HAP-1 (cell line): ENCODE results near the gene TMEM38A.
"Not testable (repeated sequence)": the region's sequence is repeated elsewhere in the genome, so short reads cannot be mapped to it uniquely, and the experiment has no call there.

ENCODE experiments used
- DNase-seq, 2 experiments: peaks; one replicate each; pipeline ENCODE4 v3.0.0-alpha.2; 2016 to 2020; ENCODE audit warnings: low spot score in 2 of 2
- H3K27me3 ChIP-seq: fragments of 250-450 bp; sonication (Bioruptor Pico); 2 replicates; pipeline ENCODE4 v1.5.1; 2020; ENCODE audit warnings: low read depth, mild to moderate bottlenecking, moderate library complexity
- H3K36me3 ChIP-seq: fragments of 250-450 bp; sonication (Bioruptor Pico); replicated peaks from 2 replicates; pipeline ENCODE4 v1.5.1; 2020; ENCODE audit warnings: mild to moderate bottlenecking
- H3K4me1 ChIP-seq: fragments of 250-450 bp; sonication (Bioruptor Pico); 2 replicates; pipeline ENCODE4 v1.5.1; 2020; ENCODE audit warnings: mild to moderate bottlenecking
- H3K4me3 ChIP-seq: fragments of 250-450 bp; sonication (Bioruptor Pico); 2 replicates; pipeline ENCODE4 v1.5.1; 2020; ENCODE audit warnings: mild to moderate bottlenecking, moderate library complexity
- H3K9me3 ChIP-seq: fragments of 250-450 bp; sonication (Bioruptor Pico); 2 replicates; pipeline ENCODE4 v1.5.1; 2020; ENCODE audit warnings: mild to moderate bottlenecking, moderate library complexity
- in situ Hi-C: fragments of 300-500 bp; cut with MboI; formaldehyde crosslinking; loops from 3 replicates; pipeline ENCODE4 v1.14.3; 2020; ENCODE audit warnings: low sequenced_read_pairs, inconsistent platforms, mixed read lengths

Gene TMEM38A

DNA sequence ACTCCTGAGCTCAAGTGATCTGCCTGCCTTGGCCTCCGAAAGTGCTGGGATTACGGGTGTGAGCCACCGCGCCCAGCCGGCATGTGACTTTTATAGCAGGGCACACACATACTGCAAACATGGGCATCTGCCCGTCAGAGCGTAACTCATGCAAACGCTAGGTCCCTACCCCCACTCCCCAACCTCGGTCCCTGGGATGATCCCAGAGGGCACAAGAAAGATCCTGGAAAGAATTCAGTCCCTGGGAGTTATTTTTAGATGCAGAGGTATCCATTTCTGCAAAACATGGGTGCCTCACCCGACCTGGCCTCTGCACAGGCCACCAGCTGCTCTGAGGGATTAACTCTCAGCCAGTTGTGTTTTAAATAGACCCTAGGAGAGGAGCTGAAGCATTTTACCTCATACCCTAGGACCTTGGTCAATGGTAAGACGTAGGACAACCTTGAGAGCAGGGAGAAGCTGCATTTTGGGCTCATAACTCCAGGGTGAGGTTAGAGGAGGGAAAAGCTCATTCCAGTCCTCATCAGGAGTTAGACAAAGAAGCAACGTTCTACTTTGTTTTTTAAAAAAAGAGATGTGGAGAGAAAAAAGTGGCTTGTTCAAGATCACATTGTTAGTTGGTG is 10.8 kb downstream of the TMEM38A start:
- Histone ChIP-seq H3K9me3 (no peaks in the 10 kb centered on the region), H3K36me3 (no peaks in the 10 kb centered on the region; the same call in 1 of the 2 replicates), H3K4me3 (no peak overlapping the region), H3K27me3 (no peaks in the 10 kb centered on the region), H3K4me1 (no peaks in the 10 kb centered on the region)
- DNase-seq: no peak
- in situ Hi-C loops: no loop called here

DNA sequence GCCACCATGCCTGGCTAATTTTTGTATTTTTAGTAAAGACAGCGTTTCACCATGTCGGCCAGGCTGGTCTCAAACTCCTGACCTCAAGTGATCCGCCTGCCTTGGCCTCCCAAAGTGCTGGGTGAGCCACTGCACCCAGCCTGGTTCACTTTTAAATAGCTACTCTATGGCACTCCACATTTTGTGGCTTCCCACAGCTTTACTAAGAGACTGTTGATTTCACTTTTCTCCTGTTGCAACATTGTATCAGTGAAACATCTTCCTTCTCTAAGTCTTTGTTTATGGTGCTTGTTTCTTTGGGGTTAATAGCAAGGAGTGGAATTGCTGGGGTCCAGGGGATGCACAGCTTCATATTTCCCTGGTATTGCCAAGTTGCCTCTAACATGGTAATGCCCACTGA is 12.3 kb downstream of the TMEM38A start:
- H3K27me3 ChIP-seq: no peaks in the 10 kb centered on the region
- in situ Hi-C loops: no loop called here
- DNase-seq: no peak
- no peaks in the 10 kb centered on the region; the same call in 1 of the 2 replicates for H3K36me3 ChIP-seq
- no peak overlapping the region for H3K4me3 ChIP-seq
- H3K4me1 ChIP-seq: no peaks in the 10 kb centered on the region
- H3K9me3 ChIP-seq: no peaks in the 10 kb centered on the region

DNA sequence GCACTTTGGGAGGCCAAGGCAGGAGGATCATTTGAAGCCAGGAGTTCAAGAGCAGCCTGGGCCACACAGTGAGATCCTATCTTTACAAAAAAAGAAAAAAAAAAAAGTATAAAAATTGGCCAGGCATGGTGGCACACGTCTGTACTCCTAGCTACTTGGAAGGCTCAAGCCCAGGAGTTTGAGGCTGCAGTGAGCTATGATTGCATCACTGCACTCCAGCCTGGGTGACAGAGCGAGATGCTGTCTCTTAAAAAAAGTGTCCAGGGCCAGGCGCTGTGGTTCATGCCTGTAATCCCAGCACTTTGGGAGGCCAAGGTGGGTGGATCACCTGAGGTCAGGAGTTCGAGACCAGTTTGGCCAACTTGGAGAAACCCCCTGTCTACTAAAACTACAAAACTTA is 12.9 kb downstream of the TMEM38A start:
- in situ Hi-C loops, H3K9me3 ChIP-seq, H3K4me3 ChIP-seq, H3K27me3 ChIP-seq, DNase-seq, H3K4me1 ChIP-seq, H3K36me3 ChIP-seq: not testable (repeated sequence)

DNA sequence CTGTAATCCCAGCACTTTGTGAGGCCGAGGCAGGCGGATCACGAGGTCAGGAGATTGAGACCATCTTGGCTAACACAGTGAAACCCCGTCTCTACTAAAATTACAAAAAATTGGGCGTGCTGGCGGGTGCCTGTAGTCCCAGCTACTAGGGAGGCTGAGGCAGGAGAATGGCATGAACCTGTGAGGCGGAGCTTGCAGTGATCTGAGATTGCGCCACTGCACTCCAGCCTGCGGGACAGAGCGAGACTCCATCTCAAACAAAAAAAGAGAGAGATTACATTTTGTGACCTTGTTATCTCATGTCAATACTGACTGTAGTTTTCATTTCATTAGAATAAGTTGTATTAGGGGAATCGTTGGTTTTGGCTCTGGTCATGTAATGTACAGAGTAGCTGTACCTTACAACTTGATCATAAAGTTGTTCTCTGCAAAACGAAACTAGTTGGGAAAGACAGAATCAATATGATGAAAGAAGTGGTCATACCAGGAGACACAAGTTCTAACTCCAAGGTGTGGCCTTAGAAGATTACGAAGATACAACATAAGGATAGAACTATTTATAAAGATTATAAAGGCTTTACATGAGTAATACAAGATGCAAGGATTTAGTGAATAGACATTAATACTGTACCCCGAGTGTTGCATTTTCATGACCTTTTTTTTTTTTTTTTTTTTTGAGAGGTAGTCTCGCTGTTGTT is 15.3 kb downstream of the TMEM38A start:
- DNase-seq: no peak
- Histone ChIP-seq H3K9me3 (no peaks in the 10 kb centered on the region), H3K4me3 (no peak overlapping the region), H3K27me3 (no peaks in the 10 kb centered on the region), H3K36me3 (peaks cover 17% of the 10 kb centered on the region), H3K4me1 (no peaks in the 10 kb centered on the region)
- in situ Hi-C loops: no loop called here

DNA sequence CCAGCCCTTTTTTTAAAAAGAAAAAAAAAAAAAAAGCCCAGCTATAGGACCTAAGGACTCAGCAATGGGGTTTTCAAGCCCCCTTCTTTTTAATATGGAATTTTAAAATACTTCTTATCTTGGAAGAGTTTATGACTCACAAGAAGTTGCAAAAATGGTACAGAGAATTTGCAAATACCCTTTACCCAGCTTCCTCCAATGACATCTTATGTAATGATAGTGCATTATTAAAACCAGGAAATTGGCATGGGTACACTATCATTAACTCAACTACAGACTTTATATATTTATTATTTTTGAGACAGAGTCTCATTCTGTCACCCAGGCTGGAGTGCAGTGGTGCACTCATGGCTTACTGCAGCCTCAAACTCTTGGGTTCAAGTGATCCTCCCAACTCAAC is 16.1 kb downstream of the TMEM38A start:
- Histone ChIP-seq H3K4me1 (no peaks in the 10 kb centered on the region), H3K27me3 (no peaks in the 10 kb centered on the region), H3K9me3 (no peaks in the 10 kb centered on the region), H3K36me3 (peaks cover 22% of the 10 kb centered on the region), H3K4me3 (no peak overlapping the region)
- in situ Hi-C loops: no loop called here
- no peak for DNase-seq

DNA sequence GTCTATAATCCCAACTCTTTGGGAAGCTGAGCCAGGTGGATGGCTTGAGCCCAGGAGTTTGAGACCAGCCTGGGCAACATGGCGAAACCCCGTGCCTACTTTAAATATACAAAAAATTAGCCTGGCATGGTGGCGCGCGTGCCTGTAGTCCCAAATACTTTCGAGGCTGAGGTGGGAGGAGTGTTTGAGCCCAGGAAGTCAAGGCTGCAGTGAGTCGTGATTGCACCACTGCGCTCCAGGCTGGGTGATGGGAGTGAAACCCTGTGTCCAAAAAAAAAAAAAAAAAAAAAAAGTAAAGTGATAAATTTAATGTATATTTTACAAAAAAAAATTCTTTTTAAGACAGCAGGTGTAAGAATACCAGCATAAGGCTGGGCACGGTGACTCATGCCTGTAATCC is 17.6 kb downstream of the TMEM38A start:
- Histone ChIP-seq H3K4me3 (no peak overlapping the region), H3K36me3 (peaks cover 25% of the 10 kb centered on the region), H3K4me1 (no peaks in the 10 kb centered on the region), H3K9me3 (no peaks in the 10 kb centered on the region), H3K27me3 (no peaks in the 10 kb centered on the region)
- in situ Hi-C loops: no loop called here
- DNase-seq: no peak

DNA sequence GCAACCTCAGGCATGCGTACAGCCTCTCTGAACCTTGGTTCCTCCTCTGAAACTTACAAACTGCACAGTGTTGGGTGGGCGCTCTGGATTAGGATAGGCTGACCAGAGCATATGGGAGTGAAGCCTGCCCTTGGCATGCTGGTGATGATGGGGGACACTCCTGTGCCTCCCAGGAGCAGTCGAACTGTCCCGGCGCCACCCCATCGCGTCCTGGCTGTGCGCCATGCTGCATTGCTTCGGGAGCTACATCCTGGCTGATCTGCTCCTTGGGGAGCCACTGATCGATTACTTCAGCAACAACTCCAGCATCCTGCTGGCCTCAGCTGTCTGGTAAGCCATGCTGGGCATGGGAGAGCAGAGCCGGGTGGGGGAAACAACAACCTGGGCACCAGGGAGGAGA is 18.9 kb downstream of the TMEM38A start:
- H3K4me3 ChIP-seq: no peak overlapping the region
- H3K27me3 ChIP-seq: no peaks in the 10 kb centered on the region
- DNase-seq: no peak
- in situ Hi-C loops: no loop called here
- H3K9me3 ChIP-seq: no peaks in the 10 kb centered on the region
- H3K36me3 ChIP-seq: peaks cover 25% of the 10 kb centered on the region
- no peaks in the 10 kb centered on the region for H3K4me1 ChIP-seq

DNA sequence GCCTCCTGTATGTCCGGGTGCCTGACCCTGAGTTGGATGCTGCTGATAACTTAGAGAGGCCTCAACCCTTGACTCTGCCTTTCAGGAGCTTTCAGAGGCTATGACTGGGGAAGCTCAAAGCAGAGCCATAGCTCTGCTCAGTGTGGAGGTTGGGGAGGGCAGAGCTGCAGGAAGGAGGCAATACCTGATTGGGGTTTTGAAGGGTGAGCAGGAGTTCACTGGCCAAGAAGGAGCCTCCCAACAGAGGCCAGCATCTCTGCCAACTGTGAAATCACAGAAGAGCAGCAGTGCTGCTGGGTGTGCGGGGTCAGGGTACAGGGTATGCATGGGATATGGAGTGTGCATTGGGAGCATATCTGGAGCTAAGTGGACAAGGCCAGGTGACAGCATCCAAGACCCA is 21.6 kb downstream of the TMEM38A start:
- Histone ChIP-seq H3K4me1 (no peaks in the 10 kb centered on the region), H3K36me3 (peaks cover 25% of the 10 kb centered on the region), H3K9me3 (no peaks in the 10 kb centered on the region), H3K27me3 (no peaks in the 10 kb centered on the region), H3K4me3 (no peak overlapping the region)
- in situ Hi-C loops: no loop called here
- no peak for DNase-seq

DNA sequence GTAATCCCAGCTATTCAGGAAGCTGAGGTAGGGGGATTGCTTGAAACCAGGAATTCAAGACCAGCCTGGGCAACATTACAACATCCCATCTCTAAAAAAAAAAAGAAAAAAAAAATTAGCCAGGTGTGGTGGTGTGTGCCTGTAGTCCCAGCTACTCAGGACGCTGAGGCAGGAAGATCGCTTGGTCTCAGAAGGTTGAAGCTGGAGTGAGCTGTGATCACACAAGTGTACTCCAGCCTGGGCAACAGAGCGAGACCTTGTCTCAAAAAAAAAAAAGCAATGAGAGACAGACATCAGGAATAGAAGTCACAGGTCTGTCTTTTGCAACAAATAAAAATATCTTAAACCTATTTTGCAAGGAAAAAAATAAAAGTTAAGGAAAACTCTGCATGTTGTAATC is 23.3 kb downstream of the TMEM38A start:
- no peak for DNase-seq
- Histone ChIP-seq H3K36me3 (peaks cover 25% of the 10 kb centered on the region), H3K27me3 (no peaks in the 10 kb centered on the region), H3K4me3 (no peak overlapping the region), H3K9me3 (no peaks in the 10 kb centered on the region), H3K4me1 (no peaks in the 10 kb centered on the region)
- in situ Hi-C loops: no loop called here

DNA sequence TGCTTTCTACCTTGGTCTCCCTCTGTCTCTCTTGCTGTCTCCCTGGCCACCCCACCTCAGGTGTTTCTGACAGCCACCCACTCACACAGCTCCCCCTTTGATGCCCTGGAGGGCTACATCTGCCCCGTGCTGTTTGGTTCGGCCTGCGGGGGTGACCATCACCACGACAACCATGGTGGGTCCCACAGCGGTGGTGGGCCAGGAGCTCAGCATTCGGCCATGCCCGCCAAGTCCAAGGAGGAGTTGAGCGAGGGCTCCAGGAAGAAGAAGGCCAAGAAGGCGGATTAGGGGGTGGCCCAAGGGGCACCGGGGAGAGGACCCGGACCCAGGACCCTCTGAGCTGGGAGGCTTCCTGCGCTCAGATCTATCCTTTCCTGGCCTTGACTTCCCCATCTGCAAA is 27.1 kb downstream of the TMEM38A start:
- in situ Hi-C loops: no loop called here
- Histone ChIP-seq H3K9me3 (no peaks in the 10 kb centered on the region), H3K27me3 (no peaks in the 10 kb centered on the region), H3K4me1 (no peaks in the 10 kb centered on the region), H3K4me3 (no peak overlapping the region), H3K36me3 (no peaks in the 10 kb centered on the region)
- no peak for DNase-seq

DNA sequence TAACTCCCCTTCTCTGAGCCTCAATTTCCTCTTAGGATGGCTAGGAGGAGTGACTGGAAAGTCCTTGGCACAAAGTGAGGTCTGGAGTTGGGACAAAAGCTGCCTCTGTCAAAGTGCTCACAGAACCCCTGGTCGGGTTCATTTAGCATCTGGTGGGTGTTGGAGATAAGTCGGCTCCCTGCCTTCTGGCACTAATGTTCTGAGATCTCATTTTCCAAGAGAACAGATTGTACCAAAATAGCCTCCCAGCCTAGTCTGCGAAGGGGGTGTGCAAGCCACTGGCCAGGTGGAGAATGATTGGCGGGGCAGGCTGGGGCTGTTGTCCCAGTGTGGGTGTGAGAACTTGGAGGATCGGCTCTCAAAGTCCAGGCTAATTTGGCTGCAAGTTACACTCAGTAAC is 38.0 kb downstream of the TMEM38A start:
- no peaks in the 10 kb centered on the region; the same call in 1 of the 2 replicates for H3K27me3 ChIP-seq
- H3K9me3 ChIP-seq: no peaks in the 10 kb centered on the region
- no peaks in the 10 kb centered on the region for H3K4me1 ChIP-seq
- DNase-seq: no peak
- no peak overlapping the region for H3K4me3 ChIP-seq
- in situ Hi-C loops: no loop called here
- H3K36me3 ChIP-seq: no peaks in the 10 kb centered on the region

DNA sequence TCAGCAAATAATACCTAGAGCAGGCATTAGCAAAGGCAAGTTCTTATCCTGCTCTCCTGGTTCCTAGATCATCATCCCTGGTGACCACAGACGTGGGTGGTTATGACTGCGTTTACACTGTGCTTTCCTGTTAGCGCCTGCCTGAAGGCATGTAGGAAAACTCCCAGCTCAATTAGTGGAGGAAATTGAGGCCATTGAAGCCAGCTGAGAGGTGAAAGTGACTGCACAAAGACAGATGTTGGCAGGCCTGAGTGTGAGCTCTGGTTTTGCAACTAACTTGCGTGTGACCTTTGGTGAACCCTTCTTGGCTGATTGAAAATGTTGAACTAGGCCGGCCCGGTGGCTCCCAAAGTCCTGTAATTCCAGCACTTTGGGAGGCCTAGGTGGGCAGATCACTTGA is 41.2 kb downstream of the TMEM38A start:
- H3K4me1 ChIP-seq: no peaks in the 10 kb centered on the region
- DNase-seq: no peak
- in situ Hi-C loops: no loop called here

DNA sequence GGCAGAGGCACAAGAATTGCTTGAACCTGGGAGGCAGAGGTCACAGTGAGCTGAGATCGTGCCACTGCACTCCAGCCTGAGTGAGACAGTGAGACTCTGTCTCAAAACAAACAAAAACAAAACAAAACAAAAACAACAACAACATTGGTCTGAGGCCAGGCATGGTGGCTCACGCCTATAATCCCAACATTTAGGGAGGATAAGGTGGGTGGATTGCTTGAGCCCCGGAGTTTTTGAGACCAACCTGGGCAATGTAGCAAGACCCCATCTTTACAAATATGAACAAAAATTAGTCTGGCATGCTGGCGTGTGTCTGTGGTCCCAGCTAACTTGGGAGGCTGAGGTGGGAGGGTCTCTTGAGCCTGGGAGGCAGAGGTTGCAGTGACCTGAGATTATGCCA is 42.7 kb downstream of the TMEM38A start:
- no peak overlapping the region for H3K4me3 ChIP-seq
- in situ Hi-C loops: no loop called here
- no peak for DNase-seq
- H3K4me1 ChIP-seq: no peaks in the 10 kb centered on the region
- H3K27me3 ChIP-seq: no peaks in the 10 kb centered on the region; the same call in 1 of the 2 replicates
- H3K9me3 ChIP-seq: no peaks in the 10 kb centered on the region
- no peaks in the 10 kb centered on the region for H3K36me3 ChIP-seq

More for the DNA sequence above, 41.2 kb downstream of the TMEM38A start:
- Histone ChIP-seq H3K27me3 (no peaks in the 10 kb centered on the region; the same call in 1 of the 2 replicates), H3K9me3 (no peaks in the 10 kb centered on the region), H3K36me3 (no peaks in the 10 kb centered on the region), H3K4me3 (no peak overlapping the region)

DNA sequence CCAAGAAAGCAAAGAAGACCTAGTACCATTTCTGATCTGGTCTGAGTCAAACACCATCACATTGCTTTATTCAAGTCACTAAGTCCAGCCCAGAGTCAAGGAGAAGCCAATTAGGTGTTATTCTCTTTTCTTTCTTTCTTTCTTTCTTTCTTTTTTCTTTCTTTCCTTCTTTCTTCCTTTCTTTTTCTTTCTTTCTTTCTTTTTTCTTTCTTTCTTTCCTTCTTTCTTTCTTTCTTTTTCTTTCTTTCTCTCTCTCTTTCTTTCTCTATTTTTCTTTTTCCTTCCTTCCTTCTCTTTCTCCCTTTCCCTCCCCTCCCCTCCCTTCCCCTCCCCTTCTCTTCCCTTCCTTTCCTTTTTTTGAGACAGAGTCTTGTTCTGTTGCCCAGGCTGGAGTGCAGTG is 49.9 kb downstream of the TMEM38A start:
- H3K36me3 ChIP-seq, H3K4me1 ChIP-seq, H3K4me3 ChIP-seq, H3K9me3 ChIP-seq, DNase-seq, in situ Hi-C loops, H3K27me3 ChIP-seq: not testable (repeated sequence)

DNA sequence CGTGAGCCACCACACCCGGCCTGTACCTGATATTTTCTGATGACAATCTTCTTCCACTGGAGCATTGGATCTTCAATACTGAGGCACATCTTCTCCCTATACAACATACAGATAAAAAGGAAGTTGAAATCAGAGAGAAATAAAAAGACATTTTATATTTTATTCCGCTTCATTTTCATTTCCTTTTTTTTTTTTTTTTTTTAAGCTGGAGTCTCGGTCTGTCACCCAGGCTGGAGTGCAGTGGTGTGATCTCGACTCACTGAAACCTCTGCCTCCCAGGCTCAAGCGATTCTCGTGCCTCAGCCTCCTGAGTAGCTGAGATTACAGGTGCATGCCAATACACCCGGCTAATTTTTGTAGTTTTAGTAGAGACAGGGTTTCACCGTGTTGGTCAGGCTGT is 51.4 kb downstream of the TMEM38A start:
- H3K36me3 ChIP-seq, in situ Hi-C loops, H3K27me3 ChIP-seq, H3K4me3 ChIP-seq, H3K4me1 ChIP-seq, H3K9me3 ChIP-seq, DNase-seq: not testable (repeated sequence)
